ENCODE data around the gene ABTB2. TPM values are rescaled to one million over a fixed set of nuclear protein-coding genes. Genes with fewer than 3 reads are reported as not detected.

The ABTB2 gene
- total RNA-seq, 4 donors from 2014 or later = 5.0 to 44.1 (median 33.0) TPM

- no peaks in the 10 kb centered on the region for H3K9me3 ChIP-seq
- H3K4me1 ChIP-seq = peaks cover 0 to 24% (median 0%) of the 10 kb centered on the region in 4 donors
- H3K27me3 ChIP-seq = no peaks in the 10 kb centered on the region
- H3K36me3 ChIP-seq = no peaks in the 10 kb centered on the region
- DNase-seq = peak in 2 of 3 donors; percentile 75 to 86
- peak overlapping the region in 2 of 4 donors; percentile 10 to 20 for H3K27ac ChIP-seq
- no peak for TF ChIP-seq POLR2A (IDR thresholded peaks at IDR 0.05)
- TF ChIP-seq CTCF (IDR thresholded peaks at IDR 0.05) = peak in 2 of 6 experiments; percentile 19 to 21
- H3K4me3 ChIP-seq = no peak overlapping the region
Observed at GRCh38 chr11:34263441-34264091, 94.2 kb downstream of the ABTB2 start.

GRCh38 chr11:34262531-34263081 lies 95.2 kb downstream of the ABTB2 start:
- H3K36me3 ChIP-seq = no peaks in the 10 kb centered on the region
- no peak overlapping the region for H3K4me3 ChIP-seq
- H3K27me3 ChIP-seq = no peaks in the 10 kb centered on the region
- H3K4me1 ChIP-seq = peaks cover 0 to 24% (median 0%) of the 10 kb centered on the region in 4 donors
- DNase-seq = no peak
- H3K9me3 ChIP-seq = no peaks in the 10 kb centered on the region
- no peak for TF ChIP-seq POLR2A (IDR thresholded peaks at IDR 0.05)
- H3K27ac ChIP-seq = no peak overlapping the region

- H3K27me3 ChIP-seq = no peaks in the 10 kb centered on the region
- peaks cover 0 to 18% (median 0%) of the 10 kb centered on the region in 4 donors for H3K4me1 ChIP-seq
- H3K9me3 ChIP-seq = no peaks in the 10 kb centered on the region
- H3K36me3 ChIP-seq = no peaks in the 10 kb centered on the region
- no peak for DNase-seq
- H3K27ac ChIP-seq = no peak overlapping the region
- TF ChIP-seq CTCF (IDR thresholded peaks at IDR 0.05) (no peak), POLR2A (IDR thresholded peaks at IDR 0.05) (no peak)
- no peak overlapping the region for H3K4me3 ChIP-seq
Observed at GRCh38 chr11:34261820-34262219, 96.0 kb downstream of the ABTB2 start.

GRCh38 chr11:34261095-34261494 lies 96.7 kb downstream of the ABTB2 start:
- Histone ChIP-seq H3K27ac (no peak overlapping the region), H3K4me1 (peaks cover 0 to 11% (median 0%) of the 10 kb centered on the region in 4 donors), H3K9me3 (no peaks in the 10 kb centered on the region), H3K4me3 (no peak overlapping the region), H3K27me3 (no peaks in the 10 kb centered on the region), H3K36me3 (no peaks in the 10 kb centered on the region)
- TF ChIP-seq POLR2A (IDR thresholded peaks at IDR 0.05) (no peak), CTCF (IDR thresholded peaks at IDR 0.05) (no peak)
- DNase-seq = no peak

- TF ChIP-seq CTCF (IDR thresholded peaks at IDR 0.05) = no peak
- TF ChIP-seq POLR2A (IDR thresholded peaks at IDR 0.05) = no peak
- no peak overlapping the region for H3K4me3 ChIP-seq
- no peaks in the 10 kb centered on the region for H3K36me3 ChIP-seq
- H3K27me3 ChIP-seq = no peaks in the 10 kb centered on the region
- no peak for DNase-seq
- peaks cover 0 to 9% (median 0%) of the 10 kb centered on the region in 4 donors for H3K4me1 ChIP-seq
- no peak overlapping the region for H3K27ac ChIP-seq
- H3K9me3 ChIP-seq = no peaks in the 10 kb centered on the region
Observed at GRCh38 chr11:34260072-34260575, 97.7 kb downstream of the ABTB2 start.

GRCh38 chr11:34259087-34259486 lies 98.7 kb downstream of the ABTB2 start:
- peak in 1 of 3 donors; percentile 58 for DNase-seq
- Histone ChIP-seq H3K4me3 (no peak overlapping the region), H3K4me1 (peaks cover 0 to 9% (median 0%) of the 10 kb centered on the region in 4 donors), H3K36me3 (no peaks in the 10 kb centered on the region), H3K27me3 (no peaks in the 10 kb centered on the region), H3K27ac (no peak overlapping the region), H3K9me3 (no peaks in the 10 kb centered on the region)
- no peak for TF ChIP-seq POLR2A (IDR thresholded peaks at IDR 0.05)
- TF ChIP-seq CTCF (IDR thresholded peaks at IDR 0.05) = no peak

All from Peyer's patch (tissue), 4 donors.